Gastroesophageal sphincter (tissue), 4 donors: ENCODE measurements around the gene IMMP2L. TPM values are rescaled to one million over a fixed set of nuclear protein-coding genes. Genes with fewer than 3 reads are reported as not detected.
A peak's percentile ranks its signal among the peaks of the same experiment; 100 is the strongest.
"Not testable (repeated sequence)": the region's sequence is repeated elsewhere in the genome, so short reads cannot be mapped to it uniquely, and the experiment has no call there.

ENCODE experiments used
- ATAC-seq: fragments of 150-250 bp; one replicate; pipeline ENCODE4 v1.9.1; 2016; ENCODE audit warnings: mild to moderate bottlenecking, moderate library complexity
- H3K27ac ChIP-seq, 4 donors: fragments of 200-600 bp; sonication (generic) in 3 of 4; 1 replicate in 3 of 4; 2 replicates in 1 of 4; pipeline ENCODE4 v1.5.1; 2016 to 2019
- H3K27me3 ChIP-seq: fragments of 200-600 bp; sonication (generic); one replicate; pipeline ENCODE4 v1.5.1; 2019
- H3K36me3 ChIP-seq, 2 donors: fragments of 200-600 bp; sonication (generic); one replicate each; pipeline ENCODE4 v1.5.1; 2019; ENCODE audit warnings: control low read depth in 1 of 2
- H3K4me1 ChIP-seq, 3 donors: fragments of 200-600 bp; sonication (generic); 1 replicate in 2 of 3; 2 replicates in 1 of 3; pipeline ENCODE4 v1.5.1; 2016 to 2019; ENCODE audit warnings: control low read depth in 2 of 3
- H3K4me3 ChIP-seq, 2 donors: fragments of 200-600 bp; sonication (generic); one replicate each; pipeline ENCODE4 v1.5.1; 2019; ENCODE audit warnings: mild to moderate bottlenecking in 1 of 2, moderate library complexity in 1 of 2
- H3K9me3 ChIP-seq, 3 donors: fragments of 200-600 bp; sonication (generic); one replicate each; pipeline ENCODE4 v1.5.1; 2017 to 2019; ENCODE audit warnings: control low read depth in 2 of 3
- CTCF ChIP-seq, 4 experiments: fragments of 200-600 bp in 2 of 4; fragments of 450-650 bp in 2 of 4; sonication (generic) in 1 of 4; IDR thresholded peaks; one replicate each; pipeline ENCODE4 v1.5.1; 2017 to 2019; ENCODE audit warnings: antibody characterized with exemption in 4 of 4, mild to moderate bottlenecking in 2 of 4, moderate library complexity in 2 of 4
- EP300 ChIP-seq: sonication (generic); formaldehyde crosslinking; IDR thresholded peaks from one replicate; pipeline ENCODE4 v1.6.1; 2017; ENCODE audit warnings: antibody characterized with exemption, mild to moderate bottlenecking
- POLR2A ChIP-seq, 2 donors: fragments of 450-650 bp; IDR thresholded peaks; one replicate each; pipeline ENCODE4 v1.6.1; 2017; ENCODE audit warnings: antibody characterized with exemption in 2 of 2, mild to moderate bottlenecking in 2 of 2, moderate library complexity in 1 of 2
- POLR2AphosphoS5 ChIP-seq: sonication (generic); formaldehyde crosslinking; IDR thresholded peaks from one replicate; pipeline ENCODE4 v1.6.1; 2017; ENCODE audit warnings: antibody characterized with exemption
- WGBS, 2 donors: methylation state at CpG; one replicate each; pipeline ENCODE4 v1.1.5; 2018; ENCODE audit warnings: low coverage in 1 of 2; 5-methylcytosine and 5-hydroxymethylcytosine counted together
- total RNA-seq, 4 donors: library from RNA; depleted of rRNA; stranded (reverse); fragments of >200 nt; gene quantifications; one replicate each; pipeline ENCODE4 v1.1.0, GENCODE V29; 2016

IMMP2L gene
- 10 to 100 TPM; 13.6 to 38.5 (median 30.1) TPM for total RNA-seq

- H3K27ac ChIP-seq, result peak within 1 kb of the TSS; percentile 64 to 90 (median 88)
- H3K4me1 ChIP-seq, result peaks cover 0 to 38% (median 6%) of the 10 kb centered on the region in 3 donors
- H3K4me3 ChIP-seq, result peak within 1 kb of the TSS; percentile 76 to 90
- TF ChIP-seq CTCF (IDR thresholded peaks at IDR 0.05) (peak in 1 of 4 experiments; percentile 62), POLR2AphosphoS5 (peak; percentile 45), EP300 (no peak), POLR2A (IDR thresholded peaks at IDR 0.05) (peak; percentile 78 to 86)
- ATAC-seq, result peak; percentile 97
- 0 to 4% methylated on average over 4 to 8 of the region's 84 CpGs for WGBS, 2 donors
- peaks cover 0 to 6% of the 10 kb centered on the region in 2 donors for H3K36me3 ChIP-seq
- H3K27me3 ChIP-seq, result no peaks in the 10 kb centered on the region
- H3K9me3 ChIP-seq, result no peaks in the 10 kb centered on the region
These were observed at the start of gene IMMP2L for GRCh38 chr7:111561904-111562732. Gene IMMP2L, minus strand, starts transcription at chr7:111562492.

GRCh38 chr7:111609483-111610254 is 47.4 kb upstream of the IMMP2L start:
- not testable (repeated sequence) for H3K4me3 ChIP-seq, H3K4me1 ChIP-seq, H3K9me3 ChIP-seq, H3K36me3 ChIP-seq, ATAC-seq, H3K27me3 ChIP-seq, H3K27ac ChIP-seq
- WGBS, 2 donors, result no CpG with 5 or more reads among the region's 58 CpGs

GRCh38 chr7:111607621-111608020 is 45.3 kb upstream of the IMMP2L start:
- Histone ChIP-seq H3K36me3 (no peaks in the 10 kb centered on the region), H3K4me1 (no peaks in the 10 kb centered on the region), H3K27me3 (no peaks in the 10 kb centered on the region), H3K4me3 (no peak overlapping the region), H3K27ac (no peak overlapping the region), H3K9me3 (no peaks in the 10 kb centered on the region)
- 72 to 79% methylated on average over 2 of the region's 2 CpGs for WGBS, 2 donors
- no peak for TF ChIP-seq POLR2AphosphoS5
- no peak for TF ChIP-seq POLR2A (IDR thresholded peaks at IDR 0.05)
- ATAC-seq, result no peak

GRCh38 chr7:111605246-111605645 is 43.0 kb upstream of the IMMP2L start:
- Histone ChIP-seq H3K27me3 (no peaks in the 10 kb centered on the region), H3K4me1 (no peaks in the 10 kb centered on the region), H3K9me3 (no peaks in the 10 kb centered on the region), H3K27ac (no peak overlapping the region), H3K4me3 (no peak overlapping the region), H3K36me3 (no peaks in the 10 kb centered on the region)
- WGBS, 2 donors, result 25 to 78% methylated on average over 1 of the region's 1 CpG
- no peak for TF ChIP-seq EP300
- TF ChIP-seq CTCF (IDR thresholded peaks at IDR 0.05), result no peak
- no peak for TF ChIP-seq POLR2AphosphoS5
- no peak for TF ChIP-seq POLR2A (IDR thresholded peaks at IDR 0.05)
- ATAC-seq, result no peak

GRCh38 chr7:111600091-111600490 is 37.8 kb upstream of the IMMP2L start:
- Histone ChIP-seq H3K36me3 (no peaks in the 10 kb centered on the region), H3K27ac (no peak overlapping the region), H3K4me1 (no peaks in the 10 kb centered on the region), H3K4me3 (no peak overlapping the region), H3K27me3 (no peaks in the 10 kb centered on the region), H3K9me3 (no peaks in the 10 kb centered on the region)
- no peak for ATAC-seq
- 88 to 100% methylated on average over 1 of the region's 1 CpG for WGBS, 2 donors
- TF ChIP-seq POLR2A (IDR thresholded peaks at IDR 0.05), result no peak
- no peak for TF ChIP-seq POLR2AphosphoS5
- TF ChIP-seq CTCF (IDR thresholded peaks at IDR 0.05), result no peak
- TF ChIP-seq EP300, result no peak
